Mesenchymal stem cell (in vitro differentiated cells and primary cell): ENCODE results near the gene CRISPLD2.

Source experiments
- DNase-seq: peaks from one replicate; pipeline ENCODE4 v3.0.0-alpha.2; 2013
- H2AFZ ChIP-seq: one replicate; pipeline ENCODE4 v1.6.1; 2013; ENCODE audit warnings: low read depth, mild to moderate bottlenecking, control low read depth, inconsistent platforms, low read length, moderate library complexity
- H2AK5ac ChIP-seq: 2 replicates; pipeline ENCODE4 v1.6.1; 2013; ENCODE audit warnings: low read length, moderate library complexity, mild to moderate bottlenecking, inconsistent platforms; ENCODE audit not compliant: severe bottlenecking
- H2BK120ac ChIP-seq: one replicate; pipeline ENCODE4 v1.6.1; 2013; ENCODE audit warnings: low read depth, mild to moderate bottlenecking, inconsistent platforms, low read length, moderate library complexity
- H2BK12ac ChIP-seq, 2 experiments: one replicate each; pipeline ENCODE4 v1.6.1; 2013; ENCODE audit warnings: inconsistent platforms in 2 of 2, low read length in 2 of 2, mild to moderate bottlenecking in 2 of 2, moderate library complexity in 2 of 2, control low read depth in 1 of 2
- H2BK15ac ChIP-seq: one replicate; pipeline ENCODE4 v1.6.1; 2013; ENCODE audit warnings: mild to moderate bottlenecking, low read depth, inconsistent platforms; ENCODE audit not compliant: poor library complexity, severe bottlenecking
- H2BK5ac ChIP-seq: 2 replicates; pipeline ENCODE4 v1.6.1; 2013; ENCODE audit warnings: low read depth, mild to moderate bottlenecking, low read length, control low read depth, inconsistent platforms; ENCODE audit not compliant: poor library complexity, severe bottlenecking
- H3K14ac ChIP-seq, 2 experiments: one replicate each; pipeline ENCODE4 v1.6.1; 2013; ENCODE audit warnings: inconsistent platforms in 2 of 2, low read length in 2 of 2, control low read depth in 1 of 2, mild to moderate bottlenecking in 1 of 2, moderate library complexity in 1 of 2
- H3K18ac ChIP-seq, 2 experiments: one replicate each; pipeline ENCODE4 v1.6.1; 2013; ENCODE audit warnings: inconsistent platforms in 2 of 2, low read length in 2 of 2, control low read depth in 1 of 2, low read depth in 1 of 2, mild to moderate bottlenecking in 1 of 2
- H3K23ac ChIP-seq, 2 experiments: one replicate each; pipeline ENCODE4 v1.6.1; 2013; ENCODE audit warnings: inconsistent platforms in 2 of 2, low read length in 2 of 2, mild to moderate bottlenecking in 2 of 2, moderate library complexity in 2 of 2, control low read depth in 1 of 2
- H3K27ac ChIP-seq: 2 replicates; pipeline ENCODE4 v1.5.1; 2013; ENCODE audit warnings: mild to moderate bottlenecking, moderate library complexity, low read length, control low read depth, inconsistent platforms; ENCODE audit not compliant: poor library complexity, severe bottlenecking
- H3K27me3 ChIP-seq, 2 experiments: 2 replicates each; pipeline versions ENCODE4 v1.6.1 to v1.7.0; 2013; ENCODE audit warnings: low read length in 2 of 2, mild to moderate bottlenecking in 2 of 2, moderate library complexity in 2 of 2, control low read depth in 1 of 2, inconsistent platforms in 1 of 2; ENCODE audit not compliant: control insufficient read depth in 1 of 2, insufficient read depth in 1 of 2
- H3K36me3 ChIP-seq, 2 experiments: 2 replicates each; pipeline versions ENCODE4 v1.6.1 to v1.7.0; 2013; ENCODE audit warnings: low read length in 2 of 2, control low read depth in 1 of 2, inconsistent platforms in 1 of 2, low read depth in 1 of 2, mild to moderate bottlenecking in 1 of 2; ENCODE audit not compliant: insufficient read depth in 2 of 2, control insufficient read depth in 1 of 2
- H3K4ac ChIP-seq, 2 experiments: one replicate each; pipeline ENCODE4 v1.6.1; 2013; ENCODE audit warnings: inconsistent platforms in 2 of 2, low read length in 2 of 2, mild to moderate bottlenecking in 2 of 2, moderate library complexity in 2 of 2, control low read depth in 1 of 2, low read depth in 1 of 2
- H3K4me1 ChIP-seq: 2 replicates; pipeline ENCODE4 v1.6.1; 2013; ENCODE audit warnings: low read depth, low read length, control low read depth; ENCODE audit not compliant: control insufficient read depth, insufficient read depth
- H3K4me2 ChIP-seq: 2 replicates; pipeline ENCODE4 v1.6.1; 2013; ENCODE audit warnings: low read length, mild to moderate bottlenecking, inconsistent platforms; ENCODE audit not compliant: poor library complexity, severe bottlenecking
- H3K4me3 ChIP-seq, 2 experiments: 2 replicates each; pipeline versions ENCODE4 v1.5.1 to v1.7.0; 2013; ENCODE audit warnings: low read length in 2 of 2, mild to moderate bottlenecking in 2 of 2, control low read depth in 1 of 2, low read depth in 1 of 2; ENCODE audit not compliant: insufficient read depth in 1 of 2
- H3K79me1 ChIP-seq: replicated peaks from 2 replicates; pipeline ENCODE4 v1.6.1; 2013; ENCODE audit warnings: mild to moderate bottlenecking, control low read depth, low read length, inconsistent platforms; ENCODE audit not compliant: poor library complexity, severe bottlenecking
- H3K9ac ChIP-seq: 2 replicates; pipeline ENCODE4 v1.7.0; 2013; ENCODE audit warnings: mild to moderate bottlenecking, low read length, moderate library complexity
- H3K9me3 ChIP-seq: 2 replicates; pipeline ENCODE4 v1.7.0; 2013; ENCODE audit warnings: mild to moderate bottlenecking, low read length; ENCODE audit not compliant: control insufficient read depth
- H4K8ac ChIP-seq: one replicate; pipeline ENCODE4 v1.6.1; 2013; ENCODE audit warnings: inconsistent platforms, mild to moderate bottlenecking, low read length, moderate library complexity
- H4K91ac ChIP-seq: one replicate; pipeline ENCODE4 v1.6.1; 2013; ENCODE audit warnings: mild to moderate bottlenecking, low read length, inconsistent platforms
- WGBS: methylation state at CpG from one replicate; pipeline ENCODE4 v1.1.7; 2013; ENCODE audit warnings: mixed read lengths; 5-methylcytosine and 5-hydroxymethylcytosine counted together

Gene CRISPLD2

DNA sequence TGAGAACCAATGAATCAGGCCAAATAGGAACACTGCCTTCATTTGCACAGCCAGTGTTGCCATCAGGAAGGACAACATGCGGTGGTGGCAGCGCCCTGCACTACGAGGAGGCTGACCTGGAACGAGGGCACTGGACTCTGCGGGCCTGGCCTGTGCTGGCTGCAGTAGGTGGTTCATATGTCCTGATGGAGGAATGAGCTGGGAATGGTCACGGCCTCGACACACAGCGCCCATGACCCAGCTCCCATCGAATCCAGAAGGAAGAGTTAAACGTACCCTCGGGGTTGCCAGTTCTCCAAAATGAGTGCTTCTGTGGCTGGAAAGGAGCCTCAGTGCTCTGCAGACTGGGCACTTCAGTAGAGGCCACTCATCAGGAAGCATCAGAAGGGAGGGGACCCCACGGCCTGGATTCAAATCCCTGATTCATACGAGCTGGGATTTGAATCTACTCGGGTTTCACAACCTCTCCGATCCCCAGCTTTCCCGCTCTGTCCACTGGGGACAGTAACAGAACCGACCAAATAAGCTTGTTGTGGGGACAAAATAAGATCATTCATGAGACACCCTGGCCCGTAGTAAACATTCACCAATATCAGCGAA lies 106.1 kb downstream of the CRISPLD2 start:
- no peak for DNase-seq
- no peak overlapping the region for H2BK12ac ChIP-seq
- H3K4me2 ChIP-seq = no peak overlapping the region
- WGBS = 88% methylated on average over 19 of the region's 19 CpGs
- H3K79me1 ChIP-seq = no peaks in the 10 kb centered on the region
- H3K18ac ChIP-seq = no peak overlapping the region
- H3K27ac ChIP-seq = no peak overlapping the region
- no peaks in the 10 kb centered on the region for H3K27me3 ChIP-seq
- H3K4ac ChIP-seq = no peak overlapping the region
- peak overlapping the region in 1 of 2 experiments; percentile 50 for H3K14ac ChIP-seq
- H2AFZ ChIP-seq = no peak overlapping the region
- H3K23ac ChIP-seq = no peak overlapping the region
- H3K9ac ChIP-seq = no peak overlapping the region
- H2BK15ac ChIP-seq = no peak overlapping the region
- no peak overlapping the region for H4K91ac ChIP-seq
- peaks cover 9% of the 10 kb centered on the region for H3K4me1 ChIP-seq
- no peak overlapping the region for H2BK5ac ChIP-seq
- no peak overlapping the region for H4K8ac ChIP-seq
- H2BK120ac ChIP-seq = no peak overlapping the region
- no peaks in the 10 kb centered on the region for H3K36me3 ChIP-seq
- no peak overlapping the region for H3K4me3 ChIP-seq
- no peak overlapping the region for H2AK5ac ChIP-seq
- no peaks in the 10 kb centered on the region for H3K9me3 ChIP-seq

DNA sequence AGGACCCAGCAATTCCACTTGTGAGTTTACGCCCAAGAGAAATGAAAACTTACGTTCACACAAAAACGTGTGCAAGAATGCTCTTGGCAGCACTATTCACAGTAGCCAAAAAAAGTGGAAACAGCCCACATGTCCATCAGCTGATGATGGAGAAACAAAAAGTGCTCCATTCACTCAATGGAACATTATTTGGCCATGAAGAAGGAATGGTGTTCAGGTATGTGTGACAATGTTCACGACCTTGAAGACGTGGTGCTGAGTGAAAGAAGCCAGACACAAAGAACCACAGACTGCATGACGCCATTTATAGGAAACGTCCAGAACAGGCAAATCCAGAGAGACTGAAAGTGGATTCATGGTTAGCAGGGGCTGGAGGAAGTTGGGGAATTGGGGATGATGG lies 106.7 kb downstream of the CRISPLD2 start:
- Histone ChIP-seq H3K4me3 (no peak overlapping the region), H3K14ac (no peak overlapping the region), H4K91ac (no peak overlapping the region), H2BK120ac (no peak overlapping the region), H2AFZ (no peak overlapping the region), H2BK15ac (no peak overlapping the region), H3K4me2 (no peak overlapping the region), H3K27ac (no peak overlapping the region), H3K18ac (no peak overlapping the region), H3K23ac (no peak overlapping the region), H2BK5ac (no peak overlapping the region), H2AK5ac (no peak overlapping the region), H3K4ac (no peak overlapping the region), H3K9me3 (no peaks in the 10 kb centered on the region), H2BK12ac (no peak overlapping the region), H3K27me3 (no peaks in the 10 kb centered on the region), H3K79me1 (no peaks in the 10 kb centered on the region), H3K9ac (no peak overlapping the region), H3K4me1 (peaks cover 9% of the 10 kb centered on the region), H4K8ac (no peak overlapping the region), H3K36me3 (no peaks in the 10 kb centered on the region)
- no peak for DNase-seq
- WGBS = 52% methylated on average over 7 of the region's 7 CpGs

DNA sequence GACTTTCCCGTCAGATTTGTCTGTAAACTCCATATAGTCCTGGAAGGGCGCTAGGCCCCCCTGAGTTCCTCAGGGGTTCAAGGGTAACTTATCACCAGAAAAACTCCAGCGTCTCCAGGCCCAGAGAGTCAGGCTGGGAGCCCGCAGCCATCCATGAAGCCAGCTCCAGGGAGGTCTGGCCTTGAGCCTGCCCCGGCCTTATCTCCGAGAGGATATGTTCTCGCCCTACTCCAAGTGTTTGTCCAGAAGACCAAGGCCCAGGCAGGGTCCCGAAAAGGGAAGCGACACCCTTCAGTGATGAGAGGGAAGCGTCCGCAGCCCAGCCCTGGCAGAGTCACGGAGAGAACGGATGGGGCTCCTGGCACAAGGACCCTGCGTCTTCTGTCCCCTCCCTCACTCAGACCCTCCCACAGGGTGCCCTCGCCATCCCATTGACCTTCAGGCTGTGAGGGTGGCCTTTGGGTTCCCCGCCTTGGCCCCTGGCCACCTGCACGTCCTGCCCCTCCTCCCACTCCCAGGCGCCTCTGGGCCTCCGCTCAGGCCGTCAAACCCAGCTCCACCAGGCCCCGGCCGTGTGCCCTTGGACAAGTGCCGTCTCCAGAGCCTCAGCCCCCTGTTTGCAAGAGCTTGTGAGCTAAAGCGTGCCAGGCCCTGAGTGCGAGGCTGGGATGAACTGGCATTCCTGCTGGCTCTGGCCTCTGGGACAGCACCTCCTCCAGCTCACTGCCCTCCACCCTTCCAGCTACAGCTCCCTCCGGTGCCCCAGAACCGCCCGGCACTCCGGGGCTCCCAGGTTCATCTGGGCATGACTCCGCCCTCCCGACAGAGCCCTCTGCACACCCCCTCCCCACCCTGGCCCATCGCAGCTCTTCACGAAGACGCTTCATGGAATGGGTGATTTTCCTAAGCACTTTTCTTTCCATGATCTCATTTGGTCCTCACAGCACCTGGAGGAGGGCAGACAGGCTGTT lies 108.1 kb downstream of the CRISPLD2 start:
- Histone ChIP-seq H4K8ac (no peak overlapping the region), H3K27ac (no peak overlapping the region), H3K9me3 (no peaks in the 10 kb centered on the region), H3K4ac (no peak overlapping the region), H3K14ac (no peak overlapping the region), H3K36me3 (no peaks in the 10 kb centered on the region), H3K9ac (peak overlapping the region; percentile 63), H2AK5ac (no peak overlapping the region), H4K91ac (peak overlapping the region; percentile 18), H3K4me1 (peaks cover 11% of the 10 kb centered on the region), H3K4me2 (no peak overlapping the region), H2BK5ac (no peak overlapping the region), H2AFZ (no peak overlapping the region), H2BK15ac (no peak overlapping the region), H3K4me3 (no peak overlapping the region), H3K23ac (no peak overlapping the region), H2BK120ac (no peak overlapping the region), H3K79me1 (no peaks in the 10 kb centered on the region), H3K27me3 (no peaks in the 10 kb centered on the region), H2BK12ac (no peak overlapping the region), H3K18ac (no peak overlapping the region)
- 85% methylated on average over 34 of the region's 34 CpGs for WGBS
- DNase-seq = no peak

DNA sequence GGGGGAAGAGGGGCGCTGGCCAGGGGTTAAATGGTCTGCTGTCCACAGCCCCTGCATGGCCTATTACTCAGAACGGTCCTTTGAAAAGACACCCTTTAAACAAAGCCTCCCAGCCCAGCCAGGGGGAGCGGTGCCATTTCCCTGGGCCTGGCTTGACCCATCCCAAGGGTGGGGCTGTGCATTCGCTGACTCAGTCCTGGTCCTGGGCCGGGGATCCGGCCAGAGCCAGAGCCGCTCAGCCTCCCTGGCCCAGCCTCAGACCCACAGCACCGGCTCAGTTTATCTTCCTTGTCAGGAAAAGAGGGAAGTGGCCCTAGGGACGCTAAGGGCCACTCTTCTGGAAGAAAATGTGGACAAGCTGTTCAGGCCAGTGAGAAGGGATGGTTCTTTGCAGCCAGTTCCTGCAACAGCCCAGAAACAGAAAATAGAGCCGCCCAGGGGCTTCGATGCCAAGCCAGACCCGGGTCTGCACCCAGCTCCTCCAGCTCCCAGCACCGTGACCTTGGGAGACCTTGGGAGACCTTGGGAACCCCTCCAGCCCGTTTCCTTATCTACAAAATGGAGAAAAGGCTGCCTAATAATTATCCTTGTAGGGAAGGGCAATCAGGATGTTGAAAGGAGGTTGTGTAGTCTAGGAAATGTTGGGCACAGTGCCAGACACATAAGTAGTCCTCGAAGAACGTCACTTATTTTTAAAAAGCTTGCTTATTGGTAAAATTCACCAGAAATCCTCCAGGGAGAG lies 109.1 kb downstream of the CRISPLD2 start:
- DNase-seq = no peak
- H3K9me3 ChIP-seq = no peaks in the 10 kb centered on the region
- peak overlapping the region in 1 of 2 experiments; percentile 15 for H2BK12ac ChIP-seq
- no peak overlapping the region for H2BK120ac ChIP-seq
- no peak overlapping the region for H4K8ac ChIP-seq
- no peak overlapping the region for H3K23ac ChIP-seq
- no peaks in the 10 kb centered on the region for H3K27me3 ChIP-seq
- peak overlapping the region in 1 of 2 experiments; percentile 11 for H3K18ac ChIP-seq
- H2AFZ ChIP-seq = no peak overlapping the region
- peak overlapping the region; percentile 12 for H2BK15ac ChIP-seq
- no peaks in the 10 kb centered on the region for H3K36me3 ChIP-seq
- H4K91ac ChIP-seq = peak overlapping the region; percentile 18
- 68% methylated on average over 15 of the region's 16 CpGs for WGBS
- no peak overlapping the region for H2BK5ac ChIP-seq
- H3K4me2 ChIP-seq = no peak overlapping the region
- no peak overlapping the region for H2AK5ac ChIP-seq
- peak overlapping the region; percentile 63 for H3K9ac ChIP-seq
- H3K4me1 ChIP-seq = peaks cover 12% of the 10 kb centered on the region
- no peak overlapping the region for H3K27ac ChIP-seq
- no peak overlapping the region for H3K14ac ChIP-seq
- H3K4ac ChIP-seq = no peak overlapping the region
- H3K4me3 ChIP-seq = peak overlapping the region in 1 of 2 experiments; percentile 26
- no peaks in the 10 kb centered on the region for H3K79me1 ChIP-seq
